Bronchial epithelial cell (primary cell): ENCODE results near the gene RAB1B. TPM values are rescaled to one million over a fixed set of nuclear protein-coding genes. Genes with fewer than 3 reads are reported as not detected.
"Not testable (repeated sequence)": the region's sequence is repeated elsewhere in the genome, so short reads cannot be mapped to it uniquely, and the experiment has no call there.

Experiments used
- DNase-seq: peaks from one replicate; pipeline ENCODE4 v3.0.0-alpha.2; 2010; ENCODE audit warnings: low read depth
- FAIRE-seq: peaks from 2 replicates; lab custom pipeline; 2011; peaks lifted over from hg19 to GRCh38; lab: Jason Lieb, UNC
- H3K27me3 ChIP-seq: 2 replicates; pipeline ENCODE4 v1.5.1; 2011; ENCODE audit warnings: low read length; ENCODE audit not compliant: control insufficient read depth, insufficient read depth
- H3K36me3 ChIP-seq: 2 replicates; pipeline ENCODE4 v1.5.1; 2011; ENCODE audit warnings: low read length; ENCODE audit not compliant: control insufficient read depth, insufficient read depth
- H3K4me3 ChIP-seq: 2 replicates; pipeline ENCODE4 v1.5.1; 2011; ENCODE audit warnings: mild to moderate bottlenecking, low read depth, low read length, control low read depth
- CTCF ChIP-seq: IDR thresholded peaks from 2 replicates; pipeline ENCODE4 v1.5.1; 2011; ENCODE audit warnings: mild to moderate bottlenecking, moderate library complexity, low read length, control low read depth, inconsistent platforms; ENCODE audit not compliant: insufficient read depth, severe bottlenecking
- total RNA-seq: library from RNA; depleted of rRNA; stranded (reverse); fragments of >200 nt; gene quantifications from 2 replicates; pipeline ENCODE4 v1.2.1, GENCODE V29; 2014

The RAB1B gene
- total RNA-seq, 1 donor from 2014 or later = 54.5 TPM

DNA sequence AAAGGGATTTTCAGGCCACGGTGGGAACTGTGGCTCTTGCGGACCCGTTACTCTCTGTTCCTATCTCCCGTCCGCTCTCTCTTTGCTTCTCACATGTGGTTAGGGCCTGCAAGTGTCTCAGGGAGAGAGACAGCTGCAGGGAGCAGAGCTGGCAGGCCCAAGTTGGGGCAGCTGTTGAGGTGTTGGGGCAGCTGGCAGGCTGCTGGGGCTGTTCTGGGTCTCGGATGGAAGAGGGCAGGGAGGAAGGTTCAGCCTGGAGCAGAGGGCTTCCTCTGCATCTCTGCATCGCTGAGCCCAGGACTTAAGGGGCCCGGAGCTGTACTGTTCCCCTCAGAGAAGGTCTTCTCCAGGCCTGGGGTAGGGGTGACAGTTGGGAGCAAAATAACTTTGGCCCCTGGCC, 7.0 kb downstream of the RAB1B start:
- no peak overlapping the region for H3K4me3 ChIP-seq
- DNase-seq (no peak), FAIRE-seq (no peak)
- no peak for TF ChIP-seq CTCF
- H3K36me3 ChIP-seq = peaks cover 22% of the 10 kb centered on the region
- H3K27me3 ChIP-seq = no peaks in the 10 kb centered on the region

DNA sequence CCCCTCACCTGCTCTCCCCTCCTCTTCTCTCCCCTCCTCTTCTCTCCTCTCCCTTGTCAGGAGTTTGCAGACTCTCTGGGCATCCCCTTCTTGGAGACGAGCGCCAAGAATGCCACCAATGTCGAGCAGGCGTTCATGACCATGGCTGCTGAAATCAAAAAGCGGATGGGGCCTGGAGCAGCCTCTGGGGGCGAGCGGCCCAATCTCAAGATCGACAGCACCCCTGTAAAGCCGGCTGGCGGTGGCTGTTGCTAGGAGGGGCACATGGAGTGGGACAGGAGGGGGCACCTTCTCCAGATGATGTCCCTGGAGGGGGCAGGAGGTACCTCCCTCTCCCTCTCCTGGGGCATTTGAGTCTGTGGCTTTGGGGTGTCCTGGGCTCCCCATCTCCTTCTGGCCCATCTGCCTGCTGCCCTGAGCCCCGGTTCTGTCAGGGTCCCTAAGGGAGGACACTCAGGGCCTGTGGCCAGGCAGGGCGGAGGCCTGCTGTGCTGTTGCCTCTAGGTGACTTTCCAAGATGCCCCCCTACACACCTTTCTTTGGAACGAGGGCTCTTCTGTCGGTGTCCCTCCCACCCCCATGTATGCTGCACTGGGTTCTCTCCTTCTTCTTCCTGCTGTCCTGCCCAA, 7.7 kb downstream of the RAB1B start:
- FAIRE-seq = no peak
- H3K36me3 ChIP-seq = peaks cover 21% of the 10 kb centered on the region

GRCh38 chr11:66276619-66277018, 8.2 kb downstream of the RAB1B start:
- H3K27me3 ChIP-seq, DNase-seq, FAIRE-seq, H3K4me3 ChIP-seq: not testable (repeated sequence)
- H3K36me3 ChIP-seq = peaks cover 21% of the 10 kb centered on the region

More for the DNA sequence above, 7.7 kb downstream of the RAB1B start:
- TF ChIP-seq CTCF = no peak
- H3K27me3 ChIP-seq = no peaks in the 10 kb centered on the region
- DNase-seq = no peak
- no peak overlapping the region for H3K4me3 ChIP-seq

DNA sequence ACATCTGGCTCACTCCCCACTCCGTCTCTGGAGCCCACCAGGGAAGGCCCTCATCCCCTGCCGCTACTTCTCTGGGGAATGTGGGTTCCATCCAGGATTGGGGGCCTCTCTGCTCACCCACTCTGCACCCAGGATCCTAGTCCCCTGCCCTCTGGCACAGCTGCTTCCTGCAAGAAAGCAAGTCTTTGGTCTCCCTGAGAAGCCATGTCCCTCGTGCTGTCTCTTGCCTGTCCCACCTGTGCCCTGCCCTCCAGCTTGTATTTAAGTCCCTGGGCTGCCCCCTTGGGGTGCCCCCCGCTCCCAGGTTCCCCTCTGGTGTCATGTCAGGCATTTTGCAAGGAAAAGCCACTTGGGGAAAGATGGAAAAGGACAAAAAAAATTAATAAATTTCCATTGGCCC, 8.6 kb downstream of the RAB1B start:
- FAIRE-seq, H3K4me3 ChIP-seq, H3K27me3 ChIP-seq, DNase-seq: not testable (repeated sequence)
- peaks cover 18% of the 10 kb centered on the region for H3K36me3 ChIP-seq

- peaks cover 13% of the 10 kb centered on the region for H3K36me3 ChIP-seq
- DNase-seq (no peak), FAIRE-seq (no peak)
- peak within 1 kb of the TSS; percentile 11 for H3K4me3 ChIP-seq
- H3K27me3 ChIP-seq = no peaks in the 10 kb centered on the region
- TF ChIP-seq CTCF = no peak
Observed at GRCh38 chr11:66277471-66278362, 9.3 kb downstream of the RAB1B start, which contains the start of gene CNIH2. Gene CNIH2 (plus strand): TSS chr11:66278175. CDS start chr11:66278457, 282 bp downstream.

DNA sequence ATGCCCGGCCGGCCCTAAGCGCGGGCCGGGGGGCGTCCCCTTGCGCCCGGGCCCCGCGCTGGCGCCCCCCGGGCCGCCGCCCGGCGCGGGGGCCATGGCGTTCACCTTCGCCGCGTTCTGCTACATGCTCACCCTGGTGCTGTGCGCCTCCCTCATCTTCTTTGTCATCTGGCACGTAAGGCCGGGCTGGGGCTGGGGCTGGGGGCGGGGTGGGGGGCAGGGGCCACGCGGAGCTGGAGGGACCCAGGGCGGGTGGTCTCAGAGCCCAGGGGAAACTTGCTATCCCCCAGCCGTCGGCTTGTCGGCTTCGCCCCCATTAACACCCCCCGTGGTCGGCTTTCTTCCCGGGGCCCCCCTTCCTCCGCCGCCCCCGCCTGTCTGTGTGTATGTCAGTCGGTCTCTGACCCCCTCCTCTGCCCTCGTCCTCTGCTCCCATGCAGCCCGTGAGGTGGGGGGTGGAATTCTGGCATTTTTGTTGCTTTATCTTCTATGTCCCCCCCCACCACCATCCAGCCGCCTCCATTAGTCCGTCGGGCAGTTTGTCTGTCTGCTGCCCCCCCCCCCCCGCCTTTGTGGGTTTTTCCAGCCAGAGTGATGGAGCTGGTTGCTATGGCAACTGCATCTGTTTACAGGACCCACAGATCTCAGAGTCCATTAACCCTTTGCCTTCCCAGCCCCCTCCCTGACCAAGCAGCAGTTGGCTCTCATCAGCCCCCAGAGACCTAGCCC, 10.1 kb downstream of the RAB1B start:
- H3K36me3 ChIP-seq = peaks cover 7% of the 10 kb centered on the region
- no peak for TF ChIP-seq CTCF
- DNase-seq = no peak
- no peaks in the 10 kb centered on the region for H3K27me3 ChIP-seq
- FAIRE-seq = no peak
- H3K4me3 ChIP-seq = no peak overlapping the region
